Heart left ventricle (tissue), 16 donors: ENCODE measurements around the gene STARD13. TPM values are rescaled to one million over a fixed set of nuclear protein-coding genes. Genes with fewer than 3 reads are reported as not detected.
A peak's percentile ranks its signal among the peaks of the same experiment; 100 is the strongest.
"Not testable (repeated sequence)": the region's sequence is repeated elsewhere in the genome, so short reads cannot be mapped to it uniquely, and the experiment has no call there.

Source experiments
- ATAC-seq, 4 donors: fragments of 200-7000 bp; cut with Tn5 transposase; one replicate each; pipeline ENCODE4 v1.9.1; 2020 to 2022; ENCODE audit warnings: moderate library complexity in 4 of 4, mild to moderate bottlenecking in 3 of 4, moderate number of reproducible peaks in 1 of 4
- DNase-seq, 5 donors: peaks; one replicate each; pipeline ENCODE4 v3.0.0-alpha.2; 2020
- H3K27ac ChIP-seq, 12 donors: fragments of 200-600 bp; sonication (generic) in 4 of 12; one replicate each; pipeline versions ENCODE4 v1.5.0 to v1.8.0; 2016 to 2022; ENCODE audit warnings: mild to moderate bottlenecking in 2 of 12
- H3K27me3 ChIP-seq, 9 donors: fragments of 200-600 bp; sonication (generic) in 2 of 9; one replicate each; pipeline versions ENCODE4 v1.5.1 to v1.8.0; 2016 to 2022; ENCODE audit warnings: mild to moderate bottlenecking in 3 of 9
- H3K36me3 ChIP-seq, 9 donors: fragments of 200-600 bp; sonication (generic) in 2 of 9; one replicate each; pipeline versions ENCODE4 v1.5.0 to v1.8.0; 2018 to 2022; ENCODE audit warnings: mild to moderate bottlenecking in 2 of 9
- H3K4me1 ChIP-seq, 12 donors: fragments of 200-600 bp; sonication (generic) in 4 of 12; one replicate each; pipeline versions ENCODE4 v1.5.0 to v1.8.0; 2016 to 2022; ENCODE audit warnings: mild to moderate bottlenecking in 3 of 12
- H3K4me3 ChIP-seq, 12 donors: fragments of 200-600 bp; sonication (generic) in 4 of 12; one replicate each; pipeline versions ENCODE4 v1.5.0 to v1.8.0; 2017 to 2022; ENCODE audit warnings: mild to moderate bottlenecking in 9 of 12, moderate library complexity in 4 of 12
- H3K9me3 ChIP-seq, 12 donors: fragments of 200-600 bp; sonication (generic) in 4 of 12; one replicate each; pipeline versions ENCODE4 v1.5.0 to v1.8.0; 2016 to 2022; ENCODE audit warnings: mild to moderate bottlenecking in 1 of 12
- CTCF ChIP-seq, 12 donors: fragments of 200-600 bp; sonication (generic) in 4 of 12; IDR thresholded peaks; one replicate each; pipeline versions ENCODE4 v1.5.0 to v1.8.0; 2018 to 2022; ENCODE audit warnings: antibody characterized with exemption in 12 of 12, mild to moderate bottlenecking in 5 of 12
- POLR2A ChIP-seq, 2 donors: fragments of 450-650 bp; IDR thresholded peaks; one replicate each; pipeline ENCODE4 v1.6.1; 2017; ENCODE audit warnings: antibody characterized with exemption in 2 of 2, mild to moderate bottlenecking in 2 of 2, moderate library complexity in 2 of 2
- WGBS, 4 donors: extraction: QIAGEN DNeasy Blood & Tissue Kit in 2 of 4; methylation state at CpG; one replicate each; pipeline versions ENCODE4 v1.1.5 to v1.1.7; 2013 to 2018; 5-methylcytosine and 5-hydroxymethylcytosine counted together
- intact Hi-C, 10 donors: fragments of 100-400 bp; cut with DNase I; formaldehyde crosslinking; loops; one replicate each; pipeline versions ENCODE4 v1.11.1 to v1.14.2; 2022
- polyA plus RNA-seq, 2 donors: library from polyadenylated mRNA; stranded (reverse); fragments of 200-250 nt; gene quantifications; one replicate each; pipeline ENCODE4 v1.2.3, GENCODE V29; 2013
- total RNA-seq, 9 donors: library from RNA; depleted of rRNA in 2 of 9; stranded (reverse); fragments of >200 nt in 2 of 9; fragmentation: NEBNext Ultra II Directional in 3 of 9; extraction: Animal tissue kit (Norgen Biotek cat#: 25700) in 3 of 9; gene quantifications; one replicate each; pipeline versions ENCODE4 v1.1.0 to v1.2.4, GENCODE V29; 2016 to 2023
- donor health status: ischemic (EF 13 %, LVEDD 7.1; RV severe dilation, severe dysfunction).
- donor health status: healthy with polysubstance abuse.
- donor health status: DM: no; HTN: yes; CAD: no.
- donor health status: DM: no; HTN: no; CAD: no.
- donor health status: ischemic (EF 25% LVEDD 6.9; RV normal size, moderate dysfunction).
- donor health status: ischemic (EF 25% LVEDD 5.7; RV mildly dilated, moderate dysfunction).
- donor health status: healthy.
- donor health status: DM: yes; HTN: yes; CAD: no.
- donor health status: ischemic (EF 35%, LVEDD 5.7; RV mildly dilated, moderate dysfunction).
- donor health status: nonischemic (EF 11% LVEDD 7.7; RV severe dilation, severe dysfunction).
- donor health status: DM: yes; HTN: yes; CAD: no.
- donor health status: PGD.
- donor health status: ischemic (EF 29% LVEDD 5.4; RV normal size, mild dysfunction).
- donor health status: nonischemic (EF 23%, LVEDD 6.1; RV moderate dilation, normal function).

The STARD13 gene
- total and polyA plus RNA-seq, 11 donors = 9.3 to 39.2 (median 28.3) TPM

GRCh38 chr13:33245505-33246158, 39.9 kb downstream of the STARD13 start:
- H3K4me3 ChIP-seq = no peak overlapping the region
- H3K4me1 ChIP-seq = peaks cover 0 to 69% (median 20%) of the 10 kb centered on the region in 12 donors
- DNase-seq (no peak), ATAC-seq (no peak)
- H3K9me3 ChIP-seq = peaks cover 0 to 19% (median 0%) of the 10 kb centered on the region in 12 donors
- intact Hi-C loops = no loop called here
- H3K27ac ChIP-seq = no peak overlapping the region
- 79 to 87% (median 83%) methylated on average over 1 of the region's 1 CpG for WGBS, 4 donors
- no peaks in the 10 kb centered on the region for H3K27me3 ChIP-seq
- peaks cover 0 to 3% (median 0%) of the 10 kb centered on the region in 9 donors for H3K36me3 ChIP-seq
- TF ChIP-seq CTCF (IDR thresholded peaks at IDR 0.05) (no peak), POLR2A (IDR thresholded peaks at IDR 0.05) (no peak)

- Histone ChIP-seq H3K27me3 (no peaks in the 10 kb centered on the region), H3K9me3 (peaks cover 0 to 25% (median 2%) of the 10 kb centered on the region in 12 donors), H3K4me3 (no peak overlapping the region), H3K27ac (no peak overlapping the region), H3K36me3 (peaks cover 0 to 3% (median 0%) of the 10 kb centered on the region in 9 donors), H3K4me1 (peaks cover 0 to 62% (median 13%) of the 10 kb centered on the region in 12 donors)
- TF ChIP-seq POLR2A (IDR thresholded peaks at IDR 0.05) (no peak), CTCF (IDR thresholded peaks at IDR 0.05) (no peak)
- ATAC-seq (no peak), DNase-seq (no peak)
- 73 to 96% (median 88%) methylated on average over 4 of the region's 4 CpGs for WGBS, 4 donors
- intact Hi-C loops = no loop called here
Observed at GRCh38 chr13:33244907-33245287, 40.7 kb downstream of the STARD13 start.

DNA sequence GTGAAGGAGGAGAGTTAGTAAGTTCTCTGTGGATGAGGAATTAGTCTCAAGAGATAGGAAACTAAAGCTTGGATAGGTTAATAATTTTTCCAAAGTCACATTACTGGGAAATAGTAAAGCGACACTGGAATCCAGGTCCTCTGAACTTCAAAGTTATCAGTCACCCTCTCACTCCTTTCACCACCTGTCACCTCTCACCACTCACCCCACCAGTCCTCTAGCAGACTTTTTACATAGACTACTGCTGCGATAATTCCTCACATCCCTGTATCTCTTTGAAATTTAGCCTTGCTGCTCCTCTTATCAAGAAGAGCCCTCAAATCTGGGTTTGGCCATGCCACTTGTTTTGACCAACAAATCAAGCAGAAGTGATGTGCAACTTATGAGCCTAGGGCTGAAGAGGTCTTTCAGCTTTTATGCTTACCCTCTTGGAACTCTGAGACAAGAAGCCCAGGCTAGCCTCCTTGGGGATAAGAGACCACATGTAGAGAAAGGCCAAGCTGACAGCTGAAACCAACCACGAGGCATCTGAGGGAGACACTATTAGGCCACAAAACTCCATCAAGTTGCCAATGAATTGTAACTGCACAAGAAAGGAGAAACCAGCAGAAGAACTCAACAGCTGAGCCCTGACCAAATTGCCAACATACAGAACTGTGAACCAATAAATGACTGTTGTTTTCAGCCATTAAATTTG, 41.2 kb downstream of the STARD13 start:
- Histone ChIP-seq H3K9me3 (peaks cover 0 to 25% (median 2%) of the 10 kb centered on the region in 12 donors), H3K4me3 (no peak overlapping the region), H3K4me1 (peaks cover 0 to 56% (median 9%) of the 10 kb centered on the region in 12 donors), H3K36me3 (peaks cover 0 to 3% (median 0%) of the 10 kb centered on the region in 9 donors), H3K27ac (peak overlapping the region in 1 of 12 donors; percentile 14), H3K27me3 (no peaks in the 10 kb centered on the region)
- TF ChIP-seq POLR2A (IDR thresholded peaks at IDR 0.05) (no peak), CTCF (IDR thresholded peaks at IDR 0.05) (no peak)
- intact Hi-C loops = no loop called here
- WGBS, 4 donors = 52 to 66% (median 54%) methylated on average over 3 of the region's 3 CpGs
- ATAC-seq (peak in 3 of 4 donors; percentile 57 to 80 (median 62)), DNase-seq (no peak)

GRCh38 chr13:33242984-33243617, 42.5 kb downstream of the STARD13 start:
- Histone ChIP-seq H3K36me3 (peaks cover 0 to 3% (median 0%) of the 10 kb centered on the region in 9 donors), H3K27ac (peak overlapping the region in 2 of 12 donors; percentile 3 to 6), H3K9me3 (peaks cover 0 to 25% (median 2%) of the 10 kb centered on the region in 12 donors), H3K4me1 (peaks cover 0 to 49% (median 3%) of the 10 kb centered on the region in 12 donors), H3K27me3 (no peaks in the 10 kb centered on the region), H3K4me3 (no peak overlapping the region)
- DNase-seq (no peak), ATAC-seq (peak in 1 of 4 donors; percentile 11)
- intact Hi-C loops = no loop called here
- TF ChIP-seq POLR2A (IDR thresholded peaks at IDR 0.05) = no peak
- TF ChIP-seq CTCF (IDR thresholded peaks at IDR 0.05) = no peak
- WGBS, 4 donors = 94 to 98% (median 96%) methylated on average over 2 of the region's 2 CpGs

- Histone ChIP-seq H3K27ac (peak overlapping the region in 1 of 12 donors; percentile 6), H3K4me1 (peaks cover 0 to 44% (median 3%) of the 10 kb centered on the region in 12 donors), H3K9me3 (peaks cover 0 to 25% (median 2%) of the 10 kb centered on the region in 12 donors)
- ATAC-seq, H3K36me3 ChIP-seq, intact Hi-C loops, H3K4me3 ChIP-seq, H3K27me3 ChIP-seq, DNase-seq: not testable (repeated sequence)
- WGBS, 4 donors = 61 to 79% (median 65%) methylated on average over 4 to 6 of the region's 6 CpGs
Observed at GRCh38 chr13:33242372-33242771, 43.2 kb downstream of the STARD13 start.
